Muscle of leg (tissue), 11 donors: ENCODE data around the gene IL12RB1. TPM values are rescaled to one million over a fixed set of nuclear protein-coding genes. Genes with fewer than 3 reads are reported as not detected.

ENCODE experiments used
- DNase-seq: peaks from one replicate; pipeline ENCODE4 v3.0.0; 2013
- H3K27ac ChIP-seq: one replicate; pipeline ENCODE4 v1.5.1; 2013; ENCODE audit warnings: mild to moderate bottlenecking, low read length, control low read depth
- H3K27me3 ChIP-seq: one replicate; pipeline ENCODE4 v1.6.1; 2013; ENCODE audit warnings: low read length; ENCODE audit not compliant: control insufficient read depth, insufficient read depth
- H3K36me3 ChIP-seq: one replicate; pipeline ENCODE4 v1.6.1; 2013; ENCODE audit warnings: low read length; ENCODE audit not compliant: control insufficient read depth, insufficient read depth
- H3K4me1 ChIP-seq: one replicate; pipeline ENCODE4 v1.6.1; 2013; ENCODE audit warnings: low read length; ENCODE audit not compliant: control insufficient read depth, insufficient read depth
- H3K4me3 ChIP-seq: one replicate; pipeline ENCODE4 v1.5.1; 2013; ENCODE audit warnings: low read length, control low read depth
- H3K9me3 ChIP-seq: replicated peaks from 2 replicates; pipeline ENCODE4 v1.6.1; 2013; ENCODE audit warnings: low read depth, low read length; ENCODE audit not compliant: control insufficient read depth
- WGBS: methylation state at CpG from one replicate; pipeline ENCODE4 v1.1.5; 2013; ENCODE audit warnings: missing lambda C conversion rate; ENCODE audit not compliant: insufficient coverage; 5-methylcytosine and 5-hydroxymethylcytosine counted together
- polyA plus RNA-seq, 8 donors: library from polyadenylated mRNA; unstranded; fragments of 120-200 nt; gene quantifications; one replicate each; pipeline versions ENCODE4 v1.2.1 to v1.2.3, GENCODE V29; 2013; ENCODE audit warnings: inconsistent platforms in 1 of 8, low replicate concordance in 1 of 8; ENCODE audit not compliant: insufficient read length in 8 of 8, insufficient read depth in 1 of 8
- total RNA-seq: library from RNA; stranded (reverse); fragments of 120-200 nt; gene quantifications from one replicate; pipeline ENCODE4 v1.2.4, GENCODE V29; 2013

IL12RB1 gene
- total and polyA plus RNA-seq, 9 donors: 0.15 to 0.71 (median 0.31) TPM

GRCh38 chr19:18068395-18068794 lies 18.3 kb downstream of the IL12RB1 start:
- WGBS: 89% methylated on average over 3 of the region's 5 CpGs
- Histone ChIP-seq H3K4me1 (no peaks in the 10 kb centered on the region), H3K27me3 (peaks cover 10% of the 10 kb centered on the region), H3K9me3 (no peaks in the 10 kb centered on the region), H3K27ac (no peak overlapping the region), H3K36me3 (no peaks in the 10 kb centered on the region), H3K4me3 (no peak overlapping the region)
- no peak for DNase-seq

GRCh38 chr19:18065173-18065495 lies 21.6 kb downstream of the IL12RB1 start:
- no peak for DNase-seq
- no CpG with 5 or more reads among the region's 1 CpG for WGBS
- peaks cover 12% of the 10 kb centered on the region for H3K27me3 ChIP-seq
- no peak overlapping the region for H3K27ac ChIP-seq
- no peaks in the 10 kb centered on the region for H3K36me3 ChIP-seq
- no peaks in the 10 kb centered on the region for H3K9me3 ChIP-seq
- no peaks in the 10 kb centered on the region for H3K4me1 ChIP-seq
- no peak overlapping the region for H3K4me3 ChIP-seq

- DNase-seq: no peak
- 63% methylated on average over 4 of the region's 5 CpGs for WGBS
- peaks cover 12% of the 10 kb centered on the region for H3K27me3 ChIP-seq
- no peak overlapping the region for H3K27ac ChIP-seq
- no peaks in the 10 kb centered on the region for H3K36me3 ChIP-seq
- H3K4me3 ChIP-seq: no peak overlapping the region
- no peaks in the 10 kb centered on the region for H3K9me3 ChIP-seq
- H3K4me1 ChIP-seq: peaks cover 3% of the 10 kb centered on the region
Observed at GRCh38 chr19:18063463-18063862, 23.3 kb downstream of the IL12RB1 start.

- Histone ChIP-seq H3K36me3 (no peaks in the 10 kb centered on the region), H3K4me3 (no peak overlapping the region), H3K4me1 (peaks cover 9% of the 10 kb centered on the region), H3K9me3 (no peaks in the 10 kb centered on the region), H3K27ac (no peak overlapping the region), H3K27me3 (peaks cover 12% of the 10 kb centered on the region)
- DNase-seq: no peak
- WGBS: 37% methylated on average over 6 of the region's 8 CpGs
Observed at GRCh38 chr19:18062028-18062427, 24.7 kb downstream of the IL12RB1 start.

GRCh38 chr19:18060472-18060871 lies 26.3 kb downstream of the IL12RB1 start:
- 85% methylated on average over 6 of the region's 6 CpGs for whole genome bisulfite sequencing
- Histone ChIP-seq H3K27me3 (peaks cover 12% of the 10 kb centered on the region), H3K4me3 (no peak overlapping the region), H3K36me3 (no peaks in the 10 kb centered on the region), H3K4me1 (peaks cover 9% of the 10 kb centered on the region), H3K27ac (no peak overlapping the region), H3K9me3 (no peaks in the 10 kb centered on the region)
- DNase-seq: no peak

GRCh38 chr19:18059902-18060301 lies 26.8 kb downstream of the IL12RB1 start:
- Histone ChIP-seq H3K27me3 (peaks cover 12% of the 10 kb centered on the region), H3K4me1 (peaks cover 9% of the 10 kb centered on the region), H3K9me3 (no peaks in the 10 kb centered on the region), H3K4me3 (no peak overlapping the region), H3K27ac (no peak overlapping the region), H3K36me3 (no peaks in the 10 kb centered on the region)
- 37% methylated on average over 3 of the region's 5 CpGs for WGBS
- DNase-seq: no peak

GRCh38 chr19:18059297-18059696 lies 27.4 kb downstream of the IL12RB1 start:
- H3K27me3 ChIP-seq: peaks cover 12% of the 10 kb centered on the region
- WGBS: 33% methylated on average over 1 of the region's 8 CpGs

GRCh38 chr19:18058208-18059009 lies 28.3 kb downstream of the IL12RB1 start:
- Histone ChIP-seq H3K4me1 (peaks cover 9% of the 10 kb centered on the region), H3K27me3 (peaks cover 9% of the 10 kb centered on the region), H3K27ac (peak overlapping the region; percentile 82), H3K4me3 (peak overlapping the region; percentile 26), H3K36me3 (no peaks in the 10 kb centered on the region), H3K9me3 (no peaks in the 10 kb centered on the region)
- 2% methylated on average over 18 of the region's 34 CpGs for WGBS
- peak; percentile 89 for DNase-seq

More at GRCh38 chr19:18059297-18059696, 27.4 kb downstream of the IL12RB1 start:
- DNase-seq: no peak
- no peak overlapping the region for H3K4me3 ChIP-seq
- peaks cover 9% of the 10 kb centered on the region for H3K4me1 ChIP-seq
- H3K27ac ChIP-seq: no peak overlapping the region
- no peaks in the 10 kb centered on the region for H3K9me3 ChIP-seq
- no peaks in the 10 kb centered on the region for H3K36me3 ChIP-seq

- H3K4me3 ChIP-seq: no peak overlapping the region
- no peaks in the 10 kb centered on the region for H3K36me3 ChIP-seq
- no peak overlapping the region for H3K27ac ChIP-seq
- H3K4me1 ChIP-seq: peaks cover 9% of the 10 kb centered on the region
- no CpG with 5 or more reads among the region's 6 CpGs for WGBS
- DNase-seq: peak; percentile 48
- peaks cover 15% of the 10 kb centered on the region for H3K27me3 ChIP-seq
- no peaks in the 10 kb centered on the region for H3K9me3 ChIP-seq
Observed at GRCh38 chr19:18057557-18057956, 29.2 kb downstream of the IL12RB1 start.

- Histone ChIP-seq H3K27me3 (peaks cover 23% of the 10 kb centered on the region), H3K4me3 (no peak overlapping the region), H3K9me3 (no peaks in the 10 kb centered on the region), H3K36me3 (no peaks in the 10 kb centered on the region), H3K27ac (no peak overlapping the region), H3K4me1 (peaks cover 13% of the 10 kb centered on the region)
- DNase-seq: no peak
- WGBS: 77% methylated on average over 4 of the region's 5 CpGs
Observed at GRCh38 chr19:18055967-18056366, 30.8 kb downstream of the IL12RB1 start.
